K562 treated with DMSO at 1 percent for 4 hours (cell line): Measurements from ENCODE around the gene ERVFRD-1. TPM values are rescaled to one million over a fixed set of nuclear protein-coding genes. Genes with fewer than 3 reads are reported as not detected.

Source experiments
- total RNA-seq: library from RNA; unstranded; fragments of 300-600 nt; gene quantifications from 2 replicates; pipeline ENCODE4 v1.2.3, GENCODE V29; 2022; ENCODE audit not compliant: insufficient read depth

The ERVFRD-1 gene
- total RNA-seq = 1.3 and 1.5 TPM in 2 replicates

DNA sequence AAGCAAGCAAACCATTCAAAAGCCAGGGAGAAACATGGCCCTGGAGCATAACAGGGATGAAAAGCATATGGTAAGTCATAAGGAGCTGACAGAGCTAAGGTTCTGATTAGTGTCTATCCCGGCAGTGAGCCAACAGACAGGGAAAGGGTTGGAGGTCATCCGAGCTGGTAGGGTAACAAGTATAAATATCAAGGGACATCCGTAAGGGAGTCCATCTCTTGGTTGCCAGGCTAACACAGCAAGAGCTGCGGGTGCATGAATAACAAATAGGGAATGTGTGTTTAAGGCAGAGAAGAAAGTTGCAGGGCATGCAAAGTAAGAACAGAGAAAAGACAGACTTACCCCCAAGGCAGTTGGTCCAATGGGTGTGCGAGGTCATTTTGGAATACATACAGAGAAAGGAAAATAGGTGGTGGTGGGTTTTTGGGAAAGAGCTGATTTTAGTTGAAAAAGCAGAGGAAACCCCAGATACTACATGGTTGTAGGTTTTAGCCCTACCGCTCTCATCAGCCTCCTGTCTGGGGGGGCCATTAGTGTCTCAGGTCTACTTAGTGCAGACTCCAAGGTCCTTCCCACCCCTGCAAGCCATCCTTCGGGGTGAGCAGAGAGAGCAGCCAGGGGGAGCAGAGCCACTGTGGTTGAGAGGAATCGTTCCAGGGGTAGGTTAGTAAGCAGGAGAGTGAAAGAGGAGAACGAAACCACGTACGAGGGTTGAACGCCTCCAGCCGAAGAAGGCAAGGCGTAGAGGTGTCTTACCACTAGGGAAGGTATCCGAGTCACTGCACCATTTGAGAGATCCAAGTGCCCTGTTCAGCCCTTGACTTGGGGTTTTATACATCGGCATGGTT, at the start of gene ERVFRD-1:
TSS of gene ERVFRD-1 (minus strand) at position 805 of the 848 bp plus-strand sequence. CDS start 6,415 bp downstream, outside the sequence.

GRCh38 chr6:11093626-11094410, 17.7 kb downstream of the ERVFRD-1 start, which contains the start of gene SMIM13:
TSS of gene SMIM13 (plus strand) at chr6:11093834. CDS start at chr6:11094314, 480 bp downstream.

Other genes starting within 250 kb of the ERVFRD-1 start
- not detected in 2 replicates for gene GCM2, start 229.7 kb downstream of the ERVFRD-1 start, total RNA-seq
- gene SYCP2L, start 224.7 kb downstream of the ERVFRD-1 start, total RNA-seq = 7.3 TPM in 2 replicates
- 0.23 TPM in 1 of 2 replicates, not detected in the other for gene ELOVL2, start 67.4 kb downstream of the ERVFRD-1 start, total RNA-seq
- gene SMIM13, start 17.9 kb downstream of the ERVFRD-1 start, total RNA-seq = 10.7 and 11.9 TPM in 2 replicates
- gene NEDD9, start 120.9 kb upstream of the ERVFRD-1 start, total RNA-seq = 0.56 and 1.2 TPM in 2 replicates